Kasumi-1 (cell line): ENCODE data around the gene GNAQ.
"Not testable (repeated sequence)": the region's sequence is repeated elsewhere in the genome, so short reads cannot be mapped to it uniquely, and the experiment has no call there.

Experiments used
- DNase-seq, 2 experiments: peaks; one replicate each; lab custom pipeline; 2025; lab: John Stamatoyannopoulos, UW

Gene GNAQ

DNA sequence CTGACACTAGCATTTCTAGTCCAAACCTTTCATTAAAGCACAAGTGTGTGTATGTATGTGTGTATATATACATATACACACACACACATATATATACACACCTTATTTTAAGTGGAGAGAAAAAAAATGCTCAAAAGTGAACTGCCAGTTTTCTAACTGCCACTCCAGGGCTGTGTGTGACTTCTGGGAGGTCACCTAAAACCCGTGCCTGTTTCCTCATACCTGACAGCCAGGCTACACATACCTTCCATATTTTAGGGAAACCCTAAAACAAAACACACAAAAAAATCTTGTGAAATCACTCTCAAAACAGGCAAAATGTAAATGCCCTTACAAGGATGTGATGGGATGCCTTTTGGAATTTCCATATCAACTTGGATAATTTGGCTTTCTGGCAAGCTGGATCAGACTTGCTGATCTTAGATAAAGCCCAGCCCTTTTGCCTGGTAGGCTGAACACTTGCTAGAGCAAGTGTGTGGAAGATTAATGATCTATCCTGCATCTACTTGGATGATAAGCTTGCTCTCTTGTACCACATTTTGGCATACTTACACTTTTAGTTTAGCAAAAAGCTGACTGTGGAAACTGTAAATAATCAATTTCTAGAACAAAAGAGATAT lies 127.8 kb downstream of the GNAQ start:
- no peak for DNase-seq

DNA sequence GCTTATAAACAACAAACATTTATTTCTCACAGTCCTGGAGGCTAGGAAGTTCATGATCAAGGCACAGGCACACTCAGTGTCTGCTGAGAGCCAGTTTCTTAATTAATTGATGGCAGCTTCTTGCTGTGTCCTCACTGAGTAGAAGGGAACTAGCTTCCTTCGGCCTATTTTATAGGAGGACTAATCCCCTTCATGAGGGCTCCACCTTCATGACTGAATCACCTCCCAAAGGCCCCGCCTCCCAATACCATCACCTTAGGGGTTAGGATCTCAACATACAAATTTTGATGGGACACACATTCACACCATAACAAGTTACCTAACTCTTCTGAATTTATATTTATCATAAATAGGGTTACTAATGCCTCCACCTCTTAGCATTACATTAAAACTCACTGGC lies 129.8 kb downstream of the GNAQ start:
- DNase-seq, result no peak

DNA sequence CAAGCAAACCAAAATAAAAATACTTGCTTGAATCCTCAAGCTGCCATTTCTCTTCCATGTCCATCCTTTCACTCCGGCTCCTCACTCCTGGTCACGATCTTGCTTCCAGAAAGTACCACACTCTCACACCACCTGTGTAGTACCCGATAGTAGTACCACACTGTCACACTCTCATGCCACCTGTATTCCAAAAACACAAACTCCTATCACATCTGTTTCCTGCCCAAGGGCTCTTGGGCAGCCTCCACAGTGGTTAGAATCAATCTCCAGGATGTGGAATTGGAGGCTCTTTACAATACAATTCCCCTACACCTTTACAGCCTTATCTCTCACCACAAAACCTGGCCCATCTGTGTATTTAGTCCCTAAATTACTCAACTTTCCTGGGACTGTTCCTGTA lies 130.6 kb downstream of the GNAQ start:
- no peak for DNase-seq

DNA sequence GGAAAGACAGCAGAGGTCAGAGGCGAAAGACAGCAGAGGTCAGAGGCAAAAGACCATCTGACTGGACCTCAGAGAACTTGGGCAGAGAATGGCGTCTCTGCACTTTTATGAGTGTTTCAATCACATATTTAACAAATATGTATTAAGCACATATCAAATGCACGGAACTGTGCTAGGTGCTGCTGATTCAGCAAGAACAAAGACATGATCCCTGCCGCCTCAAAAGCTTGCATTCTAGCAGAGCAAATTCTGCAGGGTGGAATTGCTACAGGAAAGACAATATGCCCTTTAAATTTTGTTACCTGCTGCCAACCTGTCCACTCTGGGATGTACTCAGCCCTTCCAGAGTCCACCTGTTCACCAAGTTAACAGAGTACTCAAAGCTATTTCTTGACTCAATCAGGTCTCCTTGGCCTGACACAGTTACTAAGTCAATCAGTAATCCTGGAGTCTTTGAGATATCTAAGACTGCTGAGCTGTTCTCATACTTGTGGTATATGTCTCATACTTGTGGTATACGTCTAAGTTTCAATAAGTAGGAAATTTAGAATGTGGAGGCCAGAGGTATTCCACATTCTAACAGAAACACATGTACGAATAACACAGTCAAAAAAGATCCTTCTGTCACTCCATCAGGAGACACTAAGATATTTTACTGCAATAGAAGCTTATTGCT lies 131.8 kb downstream of the GNAQ start:
- no peak for DNase-seq

DNA sequence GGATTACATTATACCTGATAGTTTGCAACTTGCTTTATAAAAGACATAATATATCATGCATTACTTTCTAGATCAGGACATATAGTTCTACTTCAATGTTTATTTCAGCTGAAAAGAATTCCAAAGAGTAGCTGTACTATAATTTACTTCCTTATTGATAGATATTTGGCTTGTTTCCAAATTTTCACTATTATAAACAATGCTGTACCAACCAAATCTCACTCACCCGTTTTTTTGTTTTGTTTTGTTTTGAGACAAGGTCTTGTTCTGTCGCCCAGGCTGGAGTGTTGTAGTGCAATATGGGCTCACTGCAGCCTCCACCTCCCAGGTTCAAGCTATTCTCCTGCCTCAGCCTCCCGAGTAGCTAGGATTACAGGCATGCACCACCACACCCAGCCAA lies 132.7 kb downstream of the GNAQ start:
- no peak for DNase-seq

DNA sequence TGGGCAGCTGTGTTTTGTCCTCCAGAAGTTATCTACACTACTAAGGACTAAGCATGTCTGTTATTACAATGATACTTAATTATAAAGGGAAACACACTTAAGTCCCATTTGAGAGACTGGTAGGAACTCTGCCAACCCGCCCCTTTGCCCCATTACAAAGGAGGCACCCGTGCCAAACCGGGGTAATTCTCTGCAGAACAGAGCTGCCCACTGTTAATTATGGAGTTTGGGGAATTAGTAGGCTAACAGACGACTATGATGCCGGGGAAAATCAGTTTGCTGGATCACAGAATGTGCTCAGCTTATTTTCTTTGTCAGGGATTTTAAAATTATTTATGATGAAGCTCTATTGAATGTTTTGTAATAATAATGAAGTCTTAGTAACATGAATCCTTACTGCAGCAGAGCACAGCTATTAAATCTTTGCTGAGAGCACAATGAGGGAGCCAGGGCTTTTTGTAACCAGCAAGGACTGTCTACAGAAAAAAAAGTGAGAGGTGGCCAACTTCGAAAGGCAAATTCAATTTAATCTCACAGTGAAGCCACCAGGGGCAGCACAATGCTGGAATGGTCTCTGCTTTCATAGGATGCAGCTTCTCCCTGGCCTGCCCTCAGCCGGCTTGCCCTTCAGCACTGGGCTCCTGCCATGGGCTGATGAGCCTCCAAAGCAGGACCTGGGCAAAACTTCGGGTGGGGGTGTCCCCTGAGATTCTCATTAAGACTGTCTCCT lies 134.5 kb downstream of the GNAQ start:
- peak in 1 of 2 experiments; percentile 49 for DNase-seq

DNA sequence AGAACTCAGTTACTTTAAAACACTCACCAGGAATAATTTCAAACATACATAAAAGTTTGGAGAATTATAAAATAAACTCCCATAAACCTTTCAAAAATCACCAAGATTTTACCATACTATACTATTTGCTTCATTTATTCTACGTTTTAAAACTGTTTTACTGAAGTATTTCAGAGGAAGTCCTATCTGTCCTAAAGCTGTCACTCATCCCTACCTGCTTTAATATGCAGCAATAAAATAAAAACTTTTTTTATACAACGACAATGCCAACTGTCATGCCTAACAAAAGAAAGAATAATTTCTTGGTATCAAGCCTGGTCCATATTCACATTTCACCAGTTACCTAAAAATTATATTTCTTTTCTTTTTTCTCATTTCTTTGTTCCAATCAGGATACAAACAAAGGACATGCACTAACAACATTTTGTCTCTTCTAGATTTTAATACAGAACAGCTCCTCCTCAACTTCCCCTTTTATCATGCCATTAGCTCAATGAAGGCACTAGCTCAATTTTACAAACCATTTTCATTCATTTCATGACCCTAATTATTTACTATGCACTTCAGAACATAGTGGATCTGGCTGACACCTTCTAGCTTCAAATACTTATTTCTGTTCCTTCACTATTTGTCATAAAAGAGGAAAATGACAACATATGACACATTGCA lies 135.2 kb downstream of the GNAQ start:
- DNase-seq, result peak; percentile 68

DNA sequence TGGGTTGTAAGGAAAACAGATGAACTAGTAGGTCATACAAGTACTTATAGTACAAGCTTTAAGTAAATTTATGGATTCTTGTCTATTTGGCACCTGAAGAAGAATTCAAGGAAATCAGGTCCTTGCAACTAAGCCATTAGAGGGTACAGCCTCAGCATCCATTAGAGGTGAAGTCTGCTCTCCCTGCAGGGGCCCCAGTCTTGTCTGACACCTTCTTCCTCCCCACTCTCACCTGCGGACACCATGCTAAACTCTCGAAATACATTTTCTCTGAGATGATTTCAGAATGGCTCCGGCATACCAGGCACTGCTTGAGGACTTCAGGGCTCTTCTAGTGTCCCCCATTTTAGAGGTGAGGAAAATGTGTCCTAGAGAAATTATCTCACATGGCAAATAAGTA lies 137.9 kb downstream of the GNAQ start:
- DNase-seq, result no peak

DNA sequence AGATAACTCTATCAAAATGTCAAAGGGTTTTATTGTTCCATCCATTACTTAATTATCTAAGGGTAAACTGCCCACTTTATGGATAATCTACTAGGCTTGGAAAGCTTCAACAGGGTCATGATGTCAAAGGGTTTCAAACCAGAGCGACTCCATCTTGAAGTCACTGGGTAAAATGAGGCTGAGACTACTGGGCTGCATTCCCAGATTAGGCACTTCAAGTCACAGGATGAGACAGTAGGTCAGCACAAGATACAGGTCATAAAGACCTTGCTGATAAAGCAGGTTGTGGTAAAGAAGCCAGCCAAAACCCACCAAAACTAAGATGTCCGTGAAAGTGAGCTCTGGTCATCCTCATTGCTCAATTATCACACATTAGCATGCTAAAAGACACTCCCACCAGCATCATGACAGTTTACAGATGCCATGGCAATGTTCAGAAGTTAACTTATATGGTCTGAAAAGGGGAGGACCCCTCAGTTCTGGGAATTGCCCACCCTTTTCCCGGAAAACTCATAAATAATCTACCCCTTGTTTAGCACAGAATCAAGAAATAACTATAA lies 138.6 kb downstream of the GNAQ start:
- no peak for DNase-seq

DNA sequence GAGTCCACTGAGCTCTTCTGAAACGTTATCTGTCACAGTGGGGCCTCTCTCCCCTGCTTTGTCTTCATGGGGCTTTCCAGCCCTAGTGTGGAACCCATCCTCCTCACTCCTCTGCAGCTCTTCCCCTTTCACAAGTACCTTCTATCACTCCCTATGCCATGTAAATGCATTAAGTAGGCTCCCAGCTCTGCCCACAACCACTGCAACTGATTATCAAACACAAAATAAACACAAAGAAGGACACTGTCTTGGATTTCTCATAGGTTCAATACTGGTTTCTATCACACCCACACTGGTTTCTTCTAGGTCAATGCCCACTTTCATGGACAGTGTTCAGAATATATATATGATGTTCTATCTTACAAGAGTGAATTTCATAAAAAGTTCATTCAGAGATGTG lies 139.4 kb downstream of the GNAQ start:
- DNase-seq, result peak; percentile 14 to 40

DNA sequence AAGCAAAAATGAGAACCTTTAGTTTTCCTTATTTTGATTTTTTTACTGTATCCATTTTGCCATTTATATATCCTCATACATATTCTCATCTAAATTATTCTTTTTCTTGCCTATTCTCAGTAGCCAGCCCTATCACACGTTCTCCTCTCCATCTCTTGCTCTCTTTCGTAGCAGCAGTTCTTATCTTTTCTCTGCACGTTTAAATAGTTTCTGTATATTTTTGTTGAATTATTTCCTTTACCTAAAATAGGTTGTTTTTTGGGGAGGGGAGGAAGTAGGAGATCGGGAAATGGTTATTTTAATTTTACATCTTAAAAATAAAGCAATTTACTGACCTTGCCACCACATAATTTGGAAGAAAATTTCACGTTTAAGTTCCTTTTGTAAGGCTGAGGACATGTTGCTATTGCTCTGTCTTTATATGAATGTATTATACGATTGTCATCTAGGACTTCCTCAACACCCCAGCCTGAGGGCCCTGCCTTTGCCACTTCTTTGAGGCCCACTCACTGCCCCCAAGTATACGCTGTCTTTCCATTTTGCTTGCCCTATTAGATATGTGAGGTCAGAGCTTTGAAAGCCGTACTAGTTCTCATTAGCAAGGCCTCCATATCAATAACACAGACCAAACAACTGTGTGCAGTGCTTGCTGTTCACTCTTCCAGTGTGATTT lies 140.3 kb downstream of the GNAQ start:
- no peak for DNase-seq

DNA sequence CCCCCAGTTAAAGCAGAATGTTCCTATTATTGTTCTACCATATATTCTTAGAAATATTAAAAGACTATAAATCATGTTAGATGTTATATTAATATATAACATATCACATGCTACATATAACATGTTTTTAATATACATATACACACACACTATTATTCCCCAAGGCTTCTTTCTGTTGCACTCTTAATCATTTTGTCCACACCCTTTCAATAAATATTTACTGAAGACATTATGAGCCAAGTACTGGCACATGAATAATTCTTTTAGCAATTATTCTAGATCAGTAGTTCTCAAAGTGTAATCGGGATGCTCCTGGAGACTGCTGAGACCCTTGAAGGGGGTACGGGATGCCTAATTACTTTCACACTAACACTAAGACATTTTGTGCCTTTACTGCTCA lies 143.9 kb downstream of the GNAQ start:
- no peak for DNase-seq

DNA sequence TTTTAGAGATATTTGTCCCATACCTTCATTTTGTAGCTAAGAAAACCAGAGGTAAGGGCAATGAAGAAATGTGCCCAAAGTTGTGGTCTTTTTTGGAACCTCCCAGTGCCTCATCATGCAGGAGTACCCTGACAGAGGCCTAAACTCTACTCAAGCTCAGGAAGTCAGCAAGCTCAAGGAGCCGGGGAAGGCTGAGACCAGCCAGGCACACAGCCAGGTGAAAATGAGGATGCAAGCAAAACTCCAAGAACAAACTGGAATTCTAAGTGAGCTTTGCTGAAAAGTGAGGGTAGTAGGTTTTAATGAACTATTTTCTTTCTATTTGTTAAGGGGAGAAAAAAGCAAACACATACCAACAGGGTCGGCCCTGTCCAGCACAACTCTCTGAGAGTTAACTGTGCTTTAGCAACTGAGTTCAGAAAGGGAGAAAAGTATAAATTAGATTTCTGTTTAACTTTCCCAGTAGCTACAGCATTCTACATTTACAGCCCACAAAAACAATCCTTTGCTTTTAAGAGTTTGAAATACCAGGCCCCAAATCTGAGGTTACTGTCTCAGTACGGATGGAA lies 146.4 kb downstream of the GNAQ start:
- DNase-seq, result no peak

DNA sequence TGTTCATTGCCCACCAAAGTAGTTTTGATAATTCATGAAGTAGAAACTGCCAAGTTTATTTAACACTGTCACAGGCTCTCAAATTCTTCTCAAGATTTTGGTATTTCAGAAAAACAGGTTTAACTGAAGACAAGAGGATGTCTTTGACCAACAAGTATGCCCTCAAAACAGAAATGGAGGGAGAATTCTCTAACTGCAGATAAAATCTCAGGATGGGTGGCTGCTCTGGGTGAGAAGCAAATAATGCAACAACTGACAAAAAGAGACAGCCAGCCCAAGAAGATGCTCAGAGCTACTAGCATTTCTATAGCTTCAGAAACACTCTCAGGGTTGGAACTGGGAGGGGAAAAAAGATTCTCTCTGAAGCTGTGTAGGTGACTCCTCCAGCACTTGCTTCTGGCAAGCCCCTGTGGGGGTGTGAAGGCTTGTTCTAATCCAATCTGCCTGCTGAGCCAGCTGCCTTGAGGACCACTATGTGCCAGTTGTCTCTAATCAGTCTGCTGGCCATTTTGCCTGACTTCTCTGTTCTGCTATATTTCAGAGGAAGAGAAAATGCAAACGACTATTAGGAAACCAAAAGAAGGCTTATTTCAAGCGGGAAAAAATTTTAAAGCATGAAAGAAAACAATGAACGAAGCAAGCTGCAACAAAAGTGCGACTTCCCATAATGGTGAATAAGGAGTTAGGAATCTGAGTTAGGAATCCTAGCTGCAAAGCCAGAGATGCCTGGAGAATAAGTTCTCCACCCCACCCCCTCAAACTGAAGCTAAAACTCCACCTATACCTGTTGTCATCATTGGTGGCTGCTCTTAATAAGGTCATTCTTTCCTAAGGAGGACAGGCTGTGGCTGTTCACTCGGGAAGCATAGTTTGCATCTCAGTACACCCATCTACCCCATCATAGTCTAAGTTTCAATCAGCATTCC lies 147.5 kb downstream of the GNAQ start:
- no peak for DNase-seq

DNA sequence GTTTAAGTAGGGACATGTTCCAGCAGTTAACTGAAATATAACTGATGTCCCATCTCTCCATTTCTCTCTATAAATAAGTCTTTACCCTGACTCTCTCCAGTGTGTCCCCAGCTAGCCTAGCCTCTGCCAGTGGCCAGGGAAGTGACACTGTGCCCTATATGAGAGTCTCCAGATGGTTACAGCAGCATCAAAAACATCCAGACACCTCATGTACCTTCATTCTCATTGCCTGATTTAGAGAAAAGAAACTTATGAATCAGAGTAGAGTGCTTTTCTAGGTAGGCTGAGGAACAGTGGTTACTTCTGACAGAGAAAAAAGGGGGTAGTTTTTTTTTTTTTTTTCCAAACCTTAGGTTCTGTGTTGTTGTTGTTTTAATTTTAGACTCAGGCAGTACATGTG lies 148.5 kb downstream of the GNAQ start:
- DNase-seq, result no peak

DNA sequence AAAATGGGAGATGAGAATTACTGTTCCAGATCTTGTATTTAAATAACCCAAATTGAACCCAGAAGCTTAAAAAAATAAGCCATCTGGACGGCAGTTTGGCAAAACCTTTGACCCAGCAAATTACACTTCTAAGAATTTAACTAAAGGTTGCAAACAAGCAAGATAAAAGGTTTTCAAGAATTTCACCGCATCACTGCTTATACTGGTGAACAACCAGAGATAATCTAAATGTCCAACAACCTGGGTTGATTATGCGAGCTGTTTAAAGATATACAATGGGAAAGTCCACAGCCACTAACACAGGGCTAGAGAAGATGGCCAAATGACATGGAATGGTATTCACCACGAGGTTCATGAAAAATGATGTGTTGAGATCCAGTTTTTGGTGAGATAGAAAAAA lies 149.3 kb downstream of the GNAQ start:
- DNase-seq, result no peak

DNA sequence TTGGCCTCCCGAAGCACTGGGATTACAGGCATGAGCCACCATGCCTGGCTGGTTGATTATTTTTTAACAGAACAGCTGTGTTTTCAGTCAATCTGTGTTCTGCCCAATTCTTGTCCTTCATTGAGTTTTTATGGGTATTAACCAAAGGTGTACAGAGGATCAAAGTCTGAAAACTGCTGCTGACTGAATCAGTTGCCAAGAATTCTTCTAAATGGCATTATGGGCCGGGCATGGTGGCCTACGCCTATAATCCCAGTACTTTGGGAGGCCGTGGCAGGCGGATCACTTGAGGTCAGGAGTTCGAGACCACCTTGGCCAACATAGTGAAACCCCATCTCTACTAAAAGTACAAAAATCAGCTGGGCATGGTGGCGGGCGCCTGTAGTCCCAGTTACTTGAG lies 150.0 kb downstream of the GNAQ start:
- DNase-seq, result not testable (repeated sequence)

DNA sequence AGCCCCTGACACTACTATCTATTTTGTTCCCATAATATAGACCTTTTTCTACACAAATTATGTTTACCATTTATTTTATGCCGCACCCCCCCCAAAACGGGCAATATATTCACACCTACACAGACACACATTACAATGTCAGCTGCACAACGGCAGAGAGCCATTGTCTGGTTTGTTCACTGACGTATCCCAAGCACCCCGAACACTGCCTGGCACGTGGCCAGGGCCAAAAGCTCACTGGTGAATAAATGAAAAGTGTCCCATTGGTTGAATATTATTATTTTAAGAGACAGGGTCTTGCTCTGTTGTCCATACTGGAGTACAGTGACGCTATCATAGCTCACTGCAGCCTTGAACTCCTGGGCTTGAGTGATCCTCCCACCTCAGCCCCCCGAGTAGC lies 150.5 kb downstream of the GNAQ start:
- DNase-seq, result no peak

DNA sequence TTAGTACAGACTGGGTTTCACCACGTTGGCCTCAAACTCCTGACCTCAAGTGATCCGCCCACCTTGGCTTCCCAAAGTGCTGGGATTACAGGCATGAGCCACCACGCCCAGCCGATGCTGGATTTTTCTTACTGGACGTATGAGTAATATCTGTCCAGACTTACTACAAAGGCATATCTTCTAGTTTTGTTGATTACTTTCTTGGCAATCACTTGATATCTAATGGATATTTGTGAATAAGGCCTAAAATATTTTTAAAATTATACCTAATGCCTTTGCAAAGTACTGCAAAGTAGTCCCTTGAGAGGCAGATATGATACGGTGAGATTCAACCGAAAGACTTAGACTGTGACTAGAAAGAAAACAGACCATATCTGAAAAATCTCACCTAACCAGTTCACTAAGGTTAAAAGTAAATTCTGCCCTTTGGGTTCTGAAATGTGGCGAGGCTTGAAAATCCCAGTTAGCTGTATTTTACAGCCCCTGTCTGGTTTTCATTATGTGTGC lies 152.1 kb downstream of the GNAQ start:
- DNase-seq, result no peak

DNA sequence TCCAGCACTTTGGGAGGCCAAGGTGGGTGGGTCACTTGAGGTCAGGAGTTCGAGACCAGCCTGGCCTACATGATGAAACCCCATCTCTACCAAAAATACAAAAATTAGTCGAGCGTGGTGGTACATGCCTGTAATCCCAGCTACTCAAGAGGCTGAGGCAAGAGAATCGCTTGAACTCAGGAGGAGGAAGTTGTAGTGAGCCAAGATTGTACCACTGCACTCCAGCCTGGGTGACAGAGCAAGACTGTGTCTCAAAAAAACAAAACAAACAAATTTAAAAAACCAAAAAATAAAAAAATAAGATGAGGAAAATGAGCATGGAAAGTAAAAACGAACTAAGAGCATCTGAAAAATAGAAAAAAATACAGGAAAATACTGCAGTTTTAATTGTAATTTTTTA lies 152.8 kb downstream of the GNAQ start:
- DNase-seq, result peak; percentile 13 to 49
